Activated T-helper 9 cell treated with anti-CD3 and anti-CD28 coated beads, Interleukin-2, amount 50 U/mL, for 16 hours (primary cell): ENCODE measurements around the gene WWC1.
"Not testable (repeated sequence)": the region's sequence is repeated elsewhere in the genome, so short reads cannot be mapped to it uniquely, and the experiment has no call there.

Experiments
- DNase-seq: peaks from one replicate; pipeline ENCODE4 v3.0.0-alpha.2; 2020; ENCODE audit warnings: low read depth

The WWC1 gene

GRCh38 chr5:168334695-168335094, 43.2 kb downstream of the WWC1 start:
- DNase-seq, result no peak

- DNase-seq, result no peak
Measured at GRCh38 chr5:168337361-168337760, 45.9 kb downstream of the WWC1 start.

- no peak for DNase-seq
Measured at GRCh38 chr5:168339109-168339771, 47.8 kb downstream of the WWC1 start.

- DNase-seq, result not testable (repeated sequence)
Measured at GRCh38 chr5:168339772-168340140, 48.3 kb downstream of the WWC1 start.

- no peak for DNase-seq
Measured at GRCh38 chr5:168340487-168340886, 49.0 kb downstream of the WWC1 start.

- no peak for DNase-seq
Measured at GRCh38 chr5:168341178-168341577, 49.7 kb downstream of the WWC1 start.

- no peak for DNase-seq
Measured at GRCh38 chr5:168342151-168342825, 50.8 kb downstream of the WWC1 start.

- no peak for DNase-seq
Measured at GRCh38 chr5:168342985-168343384, 51.5 kb downstream of the WWC1 start.

GRCh38 chr5:168346417-168346816, 55.0 kb downstream of the WWC1 start:
- no peak for DNase-seq

- DNase-seq, result no peak
Measured at GRCh38 chr5:168347368-168348083, 56.1 kb downstream of the WWC1 start.

- no peak for DNase-seq
Measured at GRCh38 chr5:168348084-168348414, 56.6 kb downstream of the WWC1 start.

- no peak for DNase-seq
Measured at GRCh38 chr5:168350315-168350714, 58.9 kb downstream of the WWC1 start.

- no peak for DNase-seq
Measured at GRCh38 chr5:168353216-168353957, 61.9 kb downstream of the WWC1 start.

- no peak for DNase-seq
Measured at GRCh38 chr5:168354397-168354796, 63.0 kb downstream of the WWC1 start.

GRCh38 chr5:168356171-168356570, 64.7 kb downstream of the WWC1 start:
- no peak for DNase-seq

- no peak for DNase-seq
Measured at GRCh38 chr5:168356592-168356991, 65.1 kb downstream of the WWC1 start.

- DNase-seq, result no peak
Measured at GRCh38 chr5:168357876-168358275, 66.4 kb downstream of the WWC1 start.

- no peak for DNase-seq
Measured at GRCh38 chr5:168359820-168360460, 68.5 kb downstream of the WWC1 start.

GRCh38 chr5:168360521-168361285, 69.3 kb downstream of the WWC1 start:
- no peak for DNase-seq

- DNase-seq, result no peak
Measured at GRCh38 chr5:168362097-168362885, 70.8 kb downstream of the WWC1 start.
